PC-3 (cell line): ENCODE results near the gene SUV39H1. TPM values are rescaled to one million over a fixed set of nuclear protein-coding genes. Genes with fewer than 3 reads are reported as not detected.
A peak's percentile ranks its signal among the peaks of the same experiment; 100 is the strongest.

ENCODE experiments used
- ATAC-seq: fragments of 200-7000 bp; cut with Tn5 transposase; 2 replicates; pipeline ENCODE4 v1.9.1; 2020; ENCODE audit warnings: mild to moderate bottlenecking, moderate library complexity
- Bru-seq: library from RNA; stranded (reverse); fragments of 400-500 nt; gene quantifications from one replicate; lab custom pipeline; 2021; lab: Mats Ljungman, UMichigan
- BruChase-seq, 2 experiments: library from RNA; stranded (reverse); fragments of 400-500 nt; gene quantifications; one replicate each; lab custom pipeline; 2021; lab: Mats Ljungman, UMichigan
- BruUV-seq: library from RNA; stranded (reverse); fragments of 400-500 nt; replicated peaks from 2 replicates; lab custom pipeline; 2021; lab: Mats Ljungman, UMichigan
- CTCF ChIA-PET: fragments of 300-600 bp; sonication (Branson Sonifier 250); formaldehyde crosslinking; loops from one replicate; lab custom pipeline; 2022; ENCODE audit warnings: antibody characterized with exemption; lab: Charles Lee
- POLR2A ChIA-PET: fragments of 300-600 bp; sonication (Branson Sonifier 250); formaldehyde crosslinking; loops from one replicate; lab custom pipeline; 2022; ENCODE audit warnings: antibody characterized with exemption; ENCODE audit not compliant: unreplicated experiment; lab: Charles Lee
- DNase-seq: peaks from one replicate; pipeline ENCODE4 v3.0.0-alpha.2; 2015
- H2AFZ ChIP-seq: fragments of 300-600 bp; sonication (generic); 2 replicates; pipeline ENCODE4 v1.6.0; 2016; ENCODE audit warnings: antibody characterized with exemption, low read length
- H3F3A ChIP-seq: fragments of 300-600 bp; sonication (generic); one replicate; pipeline ENCODE4 v1.6.0; 2017; ENCODE audit warnings: antibody characterized with exemption, low read length, control low read depth, mild to moderate bottlenecking; ENCODE audit not compliant: unreplicated experiment
- H3K27ac ChIP-seq: fragments of 300-600 bp; sonication (generic); 2 replicates; pipeline ENCODE4 v1.5.1; 2016; ENCODE audit warnings: mild to moderate bottlenecking, low read length
- H3K27me3 ChIP-seq: fragments of 300-600 bp; sonication (generic); 2 replicates; pipeline ENCODE4 v1.6.1; 2016; ENCODE audit warnings: low read length, mixed read lengths
- H3K36me3 ChIP-seq: fragments of 300-600 bp; sonication (generic); 2 replicates; pipeline ENCODE4 v1.6.1; 2016; ENCODE audit warnings: low read depth, mixed run types, low read length, mixed read lengths
- H3K4me1 ChIP-seq: fragments of 300-600 bp; sonication (generic); 2 replicates; pipeline ENCODE4 v1.5.1; 2016; ENCODE audit warnings: low read length; ENCODE audit not compliant: insufficient read depth
- H3K4me2 ChIP-seq: fragments of 300-600 bp; sonication (generic); 2 replicates; pipeline ENCODE4 v1.6.0; 2016; ENCODE audit warnings: low read length
- H3K4me3 ChIP-seq: fragments of 300-600 bp; sonication (generic); 2 replicates; pipeline ENCODE4 v1.5.1; 2016; ENCODE audit warnings: mild to moderate bottlenecking, low read length, mixed read lengths
- H3K79me2 ChIP-seq: fragments of 300-600 bp; sonication (generic); 2 replicates; pipeline ENCODE4 v1.6.1; 2017; ENCODE audit warnings: low read length, mixed read lengths
- H3K9ac ChIP-seq: fragments of 300-600 bp; sonication (generic); 2 replicates; pipeline ENCODE4 v1.6.0; 2016; ENCODE audit warnings: mild to moderate bottlenecking, low read length
- H3K9me2 ChIP-seq: fragments of 300-600 bp; sonication (generic); replicated peaks from 2 replicates; pipeline ENCODE4 v1.6.1; 2016; ENCODE audit warnings: mixed run types, low read length, mixed read lengths
- H3K9me3 ChIP-seq: fragments of 300-600 bp; sonication (generic); 2 replicates; pipeline ENCODE4 v1.6.1; 2016; ENCODE audit warnings: low read length, mixed read lengths
- H4K20me1 ChIP-seq: fragments of 300-600 bp; sonication (generic); 2 replicates; pipeline ENCODE4 v1.6.1; 2016; ENCODE audit warnings: low read length, mixed read lengths
- EZH2 ChIP-seq: fragments of 300-600 bp; sonication (generic); IDR thresholded peaks from one replicate; pipeline ENCODE4 v1.6.1; 2017; ENCODE audit warnings: antibody characterized with exemption, mild to moderate bottlenecking, low read length; ENCODE audit not compliant: unreplicated experiment
- EZH2phosphoT487 ChIP-seq: fragments of 300-600 bp; sonication (generic); IDR thresholded peaks from 2 replicates; pipeline ENCODE4 v1.6.1; 2018; ENCODE audit warnings: mild to moderate bottlenecking, antibody characterized with exemption, low read length, borderline replicate concordance
- intact Hi-C: fragments of 100-400 bp; cut with micrococcal nuclease; formaldehyde crosslinking; loops from 2 replicates; pipeline ENCODE4 v1.9.0; 2023
- long read RNA-seq: library from polyadenylated mRNA; unstranded; transcript quantifications from one replicate; pipeline ENCODE4 v2.0.0, GENCODE V29; 2021; ENCODE audit not compliant: unreplicated experiment
- total RNA-seq: library from RNA; depleted of rRNA; stranded (reverse); fragments of >200 nt; gene quantifications from 2 replicates; pipeline ENCODE4 v1.2.3, GENCODE V29; 2014; rRNA removed
- TF ChIP-seq, protein P1 (sequence below): fragments of 300-600 bp; sonication (generic); conservative IDR thresholded peaks from 2 replicates; pipeline ENCODE4 v1.5.1; 2017; ENCODE audit warnings: antibody characterized with exemption, low read depth, mild to moderate bottlenecking, low read length

SUV39H1 gene, protein sequence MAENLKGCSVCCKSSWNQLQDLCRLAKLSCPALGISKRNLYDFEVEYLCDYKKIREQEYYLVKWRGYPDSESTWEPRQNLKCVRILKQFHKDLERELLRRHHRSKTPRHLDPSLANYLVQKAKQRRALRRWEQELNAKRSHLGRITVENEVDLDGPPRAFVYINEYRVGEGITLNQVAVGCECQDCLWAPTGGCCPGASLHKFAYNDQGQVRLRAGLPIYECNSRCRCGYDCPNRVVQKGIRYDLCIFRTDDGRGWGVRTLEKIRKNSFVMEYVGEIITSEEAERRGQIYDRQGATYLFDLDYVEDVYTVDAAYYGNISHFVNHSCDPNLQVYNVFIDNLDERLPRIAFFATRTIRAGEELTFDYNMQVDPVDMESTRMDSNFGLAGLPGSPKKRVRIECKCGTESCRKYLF
- total RNA-seq = 22.3 and 31.7 TPM in 2 replicates
- percentile 65 among the genes with signal in this experiment for Bru-seq, nascent RNA
- percentile 68 among the genes with signal in this experiment for BruChase-seq, experiment 1, labeled RNA remaining after a 6-hour chase
- BruChase-seq, experiment 2, labeled RNA remaining after a 2-hour chase = percentile 60 among the genes with signal in this experiment
- long read RNA-seq, transcript SUV39H1-202 (6 exons, 2,871 nt) = major isoform, 7 of 18 reads
- long read RNA-seq, partial matches to known transcripts = 8 of 18 reads
- long read RNA-seq, other reads (novel, unspliced or antisense) = 1 of 18 reads

DNA sequence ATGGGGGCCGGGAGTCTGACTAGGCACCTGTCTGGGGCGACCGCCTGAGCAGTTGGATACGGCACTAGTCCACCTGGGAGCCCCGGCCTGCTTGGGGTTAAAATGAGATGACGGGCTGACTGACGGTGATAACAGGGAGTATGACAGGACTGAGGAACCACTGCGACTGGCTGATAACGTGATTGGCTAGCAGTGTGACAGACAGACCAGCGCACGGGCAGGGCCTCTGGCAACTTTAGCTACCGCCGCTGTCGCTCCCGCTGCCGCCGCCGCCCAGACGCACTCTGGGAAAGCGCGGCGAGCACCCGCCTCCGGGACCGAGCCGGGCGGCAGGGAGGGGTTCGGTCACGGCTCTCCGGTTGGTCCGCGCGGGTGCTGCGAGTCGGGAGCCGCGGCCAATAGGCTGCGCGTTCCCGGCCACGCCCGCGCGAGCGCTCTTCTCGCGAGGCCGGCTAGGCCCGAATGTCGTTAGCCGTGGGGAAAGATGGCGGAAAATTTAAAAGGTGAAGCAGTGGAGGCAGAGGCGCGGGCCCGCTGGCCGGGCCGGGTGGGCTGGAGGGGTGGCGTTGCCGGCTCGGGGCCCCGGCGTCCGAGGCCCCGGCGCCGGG is at the start of gene SUV39H1:
SUV39H1 (plus strand) TSS at position 434 of the 608 bp plus-strand sequence; CDS start at position 485, 51 bp downstream.
- CTCF ChIA-PET = no interaction called here
- intact Hi-C loops = loop anchor here (1.0 kb wide), 2 partner anchors 48 to 105 kb away; no protein-coding TSS in a partner anchor

DNA sequence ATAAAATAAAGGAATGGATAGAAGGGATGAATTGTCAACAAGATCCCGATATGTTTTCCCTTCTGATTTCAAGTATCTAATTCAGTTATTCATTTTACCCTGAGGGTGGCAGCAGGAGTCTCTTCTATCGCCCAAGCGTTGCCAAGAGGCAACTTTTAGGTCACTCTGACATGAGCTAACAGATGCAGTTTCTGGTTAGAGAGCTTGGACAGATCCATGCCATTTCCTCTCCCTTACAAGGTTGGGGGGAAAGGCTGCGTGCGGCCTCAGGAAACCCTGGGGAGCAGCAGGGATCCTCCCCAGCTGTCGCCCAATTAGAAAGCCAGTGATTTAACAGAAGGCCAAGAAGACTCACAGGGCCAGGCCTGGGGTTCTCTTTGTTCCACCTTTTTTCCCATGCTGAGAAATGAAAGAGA is 48.2 kb upstream of the SUV39H1 start:
- ChIA-PET CTCF (interaction anchor here (0.6 to 0.7 kb wide), 3 partner anchors 28 to 961 kb away, joined by 3 to 10 read pairs (median 3); no protein-coding TSS in a partner anchor), POLR2A (interaction anchor here (0.7 to 0.9 kb wide), 2 partner anchors 28 to 89 kb away, joined by 3 read pairs; no protein-coding TSS in a partner anchor)
- no peaks in the 10 kb centered on the region for H3K27me3 ChIP-seq
- H3K36me3 ChIP-seq = no peaks in the 10 kb centered on the region
- no peak overlapping the region for H2AFZ ChIP-seq
- H3K4me2 ChIP-seq = 0 out of 2 replicates have a peak overlapping the region, but pooled peaks have one; percentile 3
- no peak overlapping the region for H3K9ac ChIP-seq
- DNase-seq = peak; percentile 59
- H3K9me2 ChIP-seq = no peaks in the 10 kb centered on the region
- intact Hi-C loops = loop anchor here (1.0 to 5.0 kb wide), 2 partner anchors 48 to 299 kb away; partner anchors contain the start of gene SUV39H1
- peaks cover 12% of the 10 kb centered on the region for H3K4me1 ChIP-seq
- H3K9me3 ChIP-seq = no peaks in the 10 kb centered on the region
- no peaks in the 10 kb centered on the region for H4K20me1 ChIP-seq
- no peaks in the 10 kb centered on the region for H3K79me2 ChIP-seq
- no peak overlapping the region for H3K4me3 ChIP-seq
- BruUV-seq = no TSS peak
- H3F3A ChIP-seq = no peaks in the 10 kb centered on the region
- TF ChIP-seq EZH2phosphoT487 = no peak
- TF ChIP-seq EZH2 = no peak
- TF ChIP-seq, protein P1, sequence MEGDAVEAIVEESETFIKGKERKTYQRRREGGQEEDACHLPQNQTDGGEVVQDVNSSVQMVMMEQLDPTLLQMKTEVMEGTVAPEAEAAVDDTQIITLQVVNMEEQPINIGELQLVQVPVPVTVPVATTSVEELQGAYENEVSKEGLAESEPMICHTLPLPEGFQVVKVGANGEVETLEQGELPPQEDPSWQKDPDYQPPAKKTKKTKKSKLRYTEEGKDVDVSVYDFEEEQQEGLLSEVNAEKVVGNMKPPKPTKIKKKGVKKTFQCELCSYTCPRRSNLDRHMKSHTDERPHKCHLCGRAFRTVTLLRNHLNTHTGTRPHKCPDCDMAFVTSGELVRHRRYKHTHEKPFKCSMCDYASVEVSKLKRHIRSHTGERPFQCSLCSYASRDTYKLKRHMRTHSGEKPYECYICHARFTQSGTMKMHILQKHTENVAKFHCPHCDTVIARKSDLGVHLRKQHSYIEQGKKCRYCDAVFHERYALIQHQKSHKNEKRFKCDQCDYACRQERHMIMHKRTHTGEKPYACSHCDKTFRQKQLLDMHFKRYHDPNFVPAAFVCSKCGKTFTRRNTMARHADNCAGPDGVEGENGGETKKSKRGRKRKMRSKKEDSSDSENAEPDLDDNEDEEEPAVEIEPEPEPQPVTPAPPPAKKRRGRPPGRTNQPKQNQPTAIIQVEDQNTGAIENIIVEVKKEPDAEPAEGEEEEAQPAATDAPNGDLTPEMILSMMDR = peak; percentile 51
- ATAC-seq = peak; percentile 76
- H3K27ac ChIP-seq = no peak overlapping the region

More for the DNA sequence above, at the start of gene SUV39H1:
- no TSS peak for BruUV-seq
- Histone ChIP-seq H3K79me2 (peaks cover 44% of the 10 kb centered on the region), H3K27me3 (no peaks in the 10 kb centered on the region), H3K36me3 (peaks cover 15% of the 10 kb centered on the region), H3K27ac (peak within 1 kb of the TSS; percentile 64), H3K4me3 (peak within 1 kb of the TSS; percentile 78), H3K4me2 (peak within 1 kb of the TSS; percentile 93), H3K4me1 (peaks cover 12% of the 10 kb centered on the region), H3K9ac (peak within 1 kb of the TSS; percentile 95), H2AFZ (peak within 1 kb of the TSS; percentile 75), H3F3A (no peaks in the 10 kb centered on the region), H4K20me1 (no peaks in the 10 kb centered on the region), H3K9me3 (no peaks in the 10 kb centered on the region), H3K9me2 (no peaks in the 10 kb centered on the region)
- DNase-seq (peak; percentile 91), ATAC-seq (peak; percentile 96)
- TF ChIP-seq EZH2 (no peak), EZH2phosphoT487 (no peak)
- TF ChIP-seq, protein P1 = no peak
- POLR2A ChIA-PET = interaction anchor here (0.7 kb wide), 1 partner anchor 41 kb away, joined by 4 read pairs; no protein-coding TSS in a partner anchor
